AG08396 (cell line): ENCODE results near the gene CDRT4.
"Not testable (repeated sequence)": the region's sequence is repeated elsewhere in the genome, so short reads cannot be mapped to it uniquely, and the experiment has no call there.

Source experiments
- DNase-seq: peaks from one replicate; pipeline ENCODE4 v3.0.0; 2012; ENCODE audit warnings: low spot score, mixed read lengths

The CDRT4 gene

DNA sequence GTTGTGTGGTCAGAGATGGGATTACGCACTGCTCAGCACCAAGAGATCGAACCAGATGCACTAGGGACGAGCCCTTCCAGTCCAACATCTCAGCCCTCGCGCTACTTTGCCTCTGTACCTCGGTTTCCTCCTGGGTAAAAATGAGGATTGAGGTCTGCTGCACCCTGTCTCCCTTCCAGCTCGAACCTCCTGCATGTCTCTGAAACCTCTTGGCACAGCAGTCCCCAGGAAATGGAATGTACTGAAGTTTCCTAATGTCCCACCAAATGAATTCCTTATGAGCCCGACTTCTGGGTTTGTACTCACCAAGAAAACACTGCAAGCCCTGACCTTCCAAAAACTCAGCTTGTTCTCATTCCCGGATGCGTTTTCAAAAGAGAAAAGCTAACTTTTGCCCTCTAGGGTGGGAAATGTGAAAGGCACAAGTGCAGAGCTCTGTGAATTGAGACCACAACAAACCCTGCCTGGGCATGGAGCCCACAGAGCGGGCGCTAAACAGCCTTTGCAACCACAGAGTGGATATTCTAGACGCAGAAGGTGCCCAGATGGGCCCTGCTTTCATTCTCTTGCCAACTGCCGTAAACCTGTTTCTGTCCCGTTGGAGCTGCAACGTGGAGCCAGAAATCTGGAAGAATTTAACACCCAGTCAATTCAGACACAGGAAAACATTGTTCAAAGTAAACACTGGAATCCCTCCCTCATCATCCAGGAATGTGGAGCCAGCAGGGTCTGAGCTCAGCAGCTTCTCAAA, 10.3 kb downstream of the CDRT4 start:
- peak; percentile 64 for DNase-seq

DNA sequence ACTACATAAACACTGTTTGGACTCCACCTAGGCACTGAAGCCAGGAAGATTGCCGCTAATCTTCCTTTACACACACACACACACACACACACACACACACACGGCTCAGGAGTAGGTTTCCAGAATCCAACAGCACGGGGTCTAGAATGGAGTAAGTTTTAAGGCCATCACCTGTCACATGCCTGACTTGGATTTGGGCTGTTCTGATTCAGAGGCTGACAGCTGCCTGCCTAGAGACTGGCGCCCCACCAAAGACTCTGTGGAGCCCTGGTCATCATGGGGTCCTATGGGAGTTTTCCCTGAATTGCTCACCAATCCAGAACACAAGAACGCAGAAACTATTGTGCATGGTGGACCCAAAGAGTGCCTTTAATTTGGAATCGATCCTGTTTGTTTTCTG, 10.9 kb downstream of the CDRT4 start:
- DNase-seq, result no peak

DNA sequence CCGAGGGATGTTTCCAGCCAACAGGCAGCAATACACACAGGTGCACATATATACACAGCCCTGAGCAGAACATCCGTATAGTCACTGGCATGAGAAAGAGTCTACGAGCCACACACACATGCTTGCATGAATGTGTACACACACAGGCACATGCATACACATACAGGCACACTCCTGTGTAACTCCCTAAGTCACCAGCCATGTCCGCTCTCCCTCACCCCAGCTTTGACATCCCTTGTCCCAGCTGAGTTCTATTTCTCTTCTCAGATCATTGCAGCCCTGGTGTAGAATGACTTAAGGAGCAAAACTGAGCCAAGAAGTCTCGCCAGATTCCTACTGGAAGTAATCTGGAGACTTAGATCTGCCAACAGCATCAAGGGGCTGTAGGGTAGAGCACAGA, 13.1 kb downstream of the CDRT4 start:
- DNase-seq, result no peak

DNA sequence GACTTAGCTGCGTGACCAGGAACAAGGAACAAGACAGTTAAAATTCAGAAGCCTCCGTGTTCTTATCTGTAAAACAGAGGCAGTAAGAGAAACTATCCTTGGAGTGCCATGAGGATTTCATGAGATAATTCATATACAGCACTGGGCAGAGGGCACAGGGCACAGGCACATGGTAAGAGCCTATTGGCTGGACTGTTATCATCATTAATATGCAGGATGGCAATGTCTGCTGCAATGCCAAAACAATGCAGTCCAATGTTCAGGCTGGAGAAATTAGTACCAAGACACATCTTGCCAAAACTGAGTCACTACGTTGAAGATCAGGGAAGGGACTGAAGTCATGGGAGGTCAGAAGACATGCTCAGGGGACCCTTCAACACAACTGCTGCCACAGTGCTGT, 13.6 kb downstream of the CDRT4 start:
- DNase-seq, result no peak

DNA sequence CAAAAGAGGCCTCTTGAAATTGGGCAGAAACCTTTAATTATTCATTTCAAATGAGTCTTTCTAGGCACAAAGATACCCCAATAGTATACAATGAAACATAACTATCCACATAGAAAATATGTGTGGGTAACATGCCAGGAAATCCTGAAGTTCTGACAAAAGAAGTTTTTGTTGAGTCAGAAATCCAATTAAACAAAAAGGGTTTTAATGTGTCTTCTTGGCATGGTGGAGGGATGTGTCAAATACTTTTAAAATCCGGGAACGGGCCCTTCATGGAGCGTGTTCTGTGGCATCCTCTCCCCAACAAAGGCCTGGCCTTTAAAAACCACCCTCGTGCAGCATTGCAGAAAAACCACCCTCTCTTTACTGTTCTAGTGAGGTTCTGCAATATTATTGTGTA, 14.2 kb downstream of the CDRT4 start:
- no peak for DNase-seq

DNA sequence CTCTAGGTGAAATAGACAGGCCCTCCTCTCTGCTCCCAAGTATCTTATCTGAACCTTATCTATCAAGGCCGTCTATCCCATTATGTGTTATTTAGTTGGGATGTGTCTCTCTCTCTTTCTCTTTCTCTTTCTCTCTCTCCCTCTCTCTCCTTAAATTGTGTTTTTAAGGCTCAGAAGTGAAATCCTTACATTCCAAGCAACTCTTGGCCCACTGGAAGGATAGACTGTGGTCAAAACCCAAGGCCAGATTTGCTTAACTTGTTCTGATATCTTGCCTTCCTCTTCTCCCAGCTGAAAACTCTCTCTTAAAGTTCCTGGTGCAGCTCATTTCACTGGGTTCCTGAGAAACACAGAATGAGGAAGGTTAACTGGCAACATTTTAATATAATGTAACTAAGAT, 14.7 kb downstream of the CDRT4 start:
- DNase-seq, result no peak

DNA sequence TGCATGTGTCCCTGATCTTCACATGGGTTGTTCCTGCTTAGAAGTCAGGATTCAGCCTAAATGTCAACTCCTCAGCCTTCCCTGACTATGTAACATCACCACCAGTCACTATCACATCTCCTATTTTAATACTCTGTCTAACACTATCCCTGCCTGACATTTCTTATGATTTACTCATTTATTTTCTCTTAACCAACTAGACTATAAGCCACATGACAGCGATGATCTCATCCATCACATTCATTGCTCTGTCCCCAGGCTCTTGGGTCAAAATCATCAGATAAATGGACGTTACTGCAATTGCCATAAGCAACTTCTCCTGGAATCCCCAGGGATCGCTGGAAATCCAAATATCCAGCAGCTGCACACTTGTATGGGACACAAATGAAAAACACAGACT, 15.7 kb downstream of the CDRT4 start:
- DNase-seq, result no peak

DNA sequence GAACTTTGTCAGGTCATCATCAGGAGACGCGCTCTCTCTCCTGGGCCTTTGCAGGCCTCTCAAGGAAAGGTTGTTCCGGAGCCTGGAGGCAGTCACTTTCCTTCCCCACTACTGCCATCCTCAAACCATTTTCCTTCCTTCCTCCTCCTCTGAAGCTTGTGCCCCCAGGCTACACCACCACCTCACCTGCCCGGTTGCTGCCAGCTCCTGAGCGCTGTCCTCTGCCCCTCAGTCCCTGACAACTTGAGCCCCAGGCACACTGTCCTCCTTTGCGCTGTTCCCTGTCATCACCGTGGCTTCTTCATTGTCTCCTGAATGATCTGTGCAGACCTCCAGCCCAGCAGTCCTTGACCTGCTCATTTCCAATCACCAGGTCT, 18.9 kb downstream of the CDRT4 start:
- no peak for DNase-seq

DNA sequence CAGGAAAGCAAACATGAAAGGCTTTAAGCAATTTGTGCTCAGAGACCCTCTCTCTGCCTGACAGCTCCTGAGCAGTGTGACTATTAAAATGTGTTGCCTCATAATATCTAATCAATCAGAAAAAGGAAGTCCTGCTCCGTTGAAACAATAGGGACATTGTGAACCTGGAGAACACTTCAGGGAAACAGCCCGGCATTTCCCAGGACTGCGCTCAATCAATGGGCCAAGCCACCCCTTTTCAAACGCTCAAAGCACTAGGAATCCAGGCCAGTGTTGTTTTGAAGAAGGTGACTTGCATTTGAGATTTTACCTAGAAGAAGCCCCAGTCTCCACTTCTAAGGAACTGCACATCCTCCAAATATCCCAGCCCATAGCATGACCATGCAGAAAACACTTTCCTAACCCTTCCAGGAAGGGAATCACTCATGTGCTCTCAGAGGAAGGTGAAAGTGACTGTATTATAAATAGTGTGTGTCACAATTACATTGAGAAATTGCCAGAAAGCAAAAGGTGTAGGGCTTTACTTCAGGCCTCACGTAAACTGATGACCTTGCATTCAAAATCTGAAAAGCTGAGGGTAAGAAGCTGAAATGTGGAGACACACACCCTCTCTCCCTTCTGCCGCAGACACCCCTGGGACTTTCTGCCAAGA, 19.4 kb downstream of the CDRT4 start:
- DNase-seq, result no peak

DNA sequence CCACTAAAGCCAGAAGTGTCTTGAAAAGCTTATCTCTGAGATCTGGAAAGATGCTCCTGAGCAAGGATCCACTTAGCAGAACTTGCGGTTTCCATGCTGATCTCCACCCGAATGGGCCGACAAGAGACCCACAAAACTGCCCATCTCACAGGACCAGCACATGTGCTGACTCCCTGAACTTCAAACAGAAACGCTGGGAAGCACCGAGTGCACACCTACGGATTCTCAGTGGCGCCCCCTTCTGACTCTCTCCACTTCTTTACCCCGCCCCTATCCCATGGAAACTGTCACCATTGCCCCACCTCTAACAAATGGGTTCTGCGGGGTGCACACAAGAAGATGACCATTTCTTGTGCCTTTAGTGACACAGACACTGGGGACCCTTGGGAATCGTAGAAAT, 21.4 kb downstream of the CDRT4 start:
- no peak for DNase-seq

DNA sequence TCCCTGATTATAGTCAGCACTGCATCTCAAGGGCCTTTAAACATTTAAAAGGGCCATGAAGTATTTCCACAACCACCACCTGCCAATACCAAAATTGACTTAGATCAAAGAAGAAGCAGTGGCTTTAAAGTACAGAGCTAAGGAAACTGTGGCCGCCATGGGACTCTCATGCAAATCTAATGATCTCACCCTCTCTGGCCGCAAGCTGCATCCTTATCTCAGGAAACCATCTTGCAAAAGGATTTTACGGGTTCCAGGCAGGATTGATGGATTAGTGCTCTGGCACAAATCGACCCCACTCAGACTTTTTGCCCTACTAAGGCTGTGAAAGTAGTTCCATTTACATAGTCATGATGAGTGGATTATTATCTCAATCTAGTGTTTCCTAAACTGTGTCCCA, 22.6 kb downstream of the CDRT4 start:
- no peak for DNase-seq

DNA sequence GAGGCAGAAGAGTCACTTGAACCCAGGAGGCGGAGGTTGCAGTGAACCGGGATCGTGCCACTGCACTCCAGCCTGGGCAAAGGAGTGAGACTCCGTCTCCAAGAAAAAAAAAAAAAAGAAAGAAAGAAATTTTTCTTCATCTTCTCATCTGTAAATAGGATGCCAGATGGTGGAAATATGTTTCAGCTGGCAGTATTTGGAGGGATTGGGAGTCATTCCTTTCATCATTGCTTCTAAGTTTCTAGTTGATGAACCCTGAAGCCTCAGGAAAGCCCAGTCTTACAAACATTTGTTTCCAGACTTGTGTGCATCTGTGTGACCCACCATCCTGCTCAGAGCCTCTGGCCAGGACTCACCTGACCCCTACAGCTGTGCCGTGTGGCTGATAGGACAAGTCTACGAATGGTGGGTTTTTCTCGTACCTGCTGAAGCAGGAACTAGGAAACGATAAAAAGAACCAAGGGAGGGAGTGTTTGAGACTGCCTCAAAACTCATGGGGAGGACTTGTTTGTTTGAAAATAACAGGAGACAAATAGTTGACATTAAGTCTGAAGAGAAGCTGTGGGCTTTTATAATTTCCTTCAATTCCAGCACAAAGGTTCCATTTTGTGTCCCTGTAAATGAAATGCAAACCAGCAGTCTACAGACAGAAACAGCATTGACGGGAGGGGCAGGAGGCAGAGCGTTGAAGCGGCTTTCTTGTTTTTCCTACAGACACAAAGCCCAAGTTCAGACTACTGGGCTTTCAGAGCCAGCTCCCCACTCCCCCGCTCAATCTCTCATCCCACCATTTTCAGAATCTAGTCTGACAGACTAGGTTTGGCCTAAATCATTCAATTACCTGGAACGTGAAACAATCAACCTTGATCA, 24.9 kb downstream of the CDRT4 start:
- no peak for DNase-seq

DNA sequence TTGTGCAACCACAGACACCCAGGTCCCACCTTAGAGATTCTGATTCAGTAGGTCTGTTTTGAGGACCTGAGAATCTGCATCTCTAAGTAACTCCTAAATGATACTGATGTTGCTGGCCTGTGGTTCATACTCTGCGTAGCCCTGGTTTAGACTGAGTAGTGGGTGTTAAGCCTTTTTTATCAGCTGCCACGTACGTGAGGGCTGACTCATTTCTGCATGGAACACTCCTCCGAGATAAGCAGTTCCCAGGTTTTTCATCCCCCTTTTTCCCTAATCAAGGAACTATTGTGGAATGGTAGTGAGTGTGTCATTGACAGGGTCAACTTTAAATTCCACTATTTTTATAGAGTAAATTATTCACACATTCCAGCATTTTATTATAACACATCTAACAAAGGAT, 26.1 kb downstream of the CDRT4 start:
- DNase-seq, result no peak

DNA sequence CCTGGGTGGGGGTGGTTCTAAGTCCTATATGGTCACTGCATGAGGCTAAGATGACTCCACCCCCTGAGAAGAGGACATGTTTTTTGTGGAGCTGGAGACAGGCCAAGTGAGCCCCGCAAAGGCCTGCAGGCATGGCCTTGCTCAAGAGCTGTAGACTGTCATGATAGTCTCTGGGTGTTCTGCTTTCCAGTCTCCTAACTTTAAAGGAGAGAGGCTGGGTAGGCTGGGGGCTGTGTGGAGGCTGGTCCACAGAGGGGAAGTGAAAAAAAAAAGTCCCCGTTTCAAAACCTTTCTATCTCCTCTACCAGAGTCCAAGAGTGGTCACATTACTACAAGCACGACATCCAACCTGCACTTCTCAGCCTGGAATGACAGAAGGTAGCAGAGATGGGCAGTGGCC, 27.1 kb downstream of the CDRT4 start:
- no peak for DNase-seq

DNA sequence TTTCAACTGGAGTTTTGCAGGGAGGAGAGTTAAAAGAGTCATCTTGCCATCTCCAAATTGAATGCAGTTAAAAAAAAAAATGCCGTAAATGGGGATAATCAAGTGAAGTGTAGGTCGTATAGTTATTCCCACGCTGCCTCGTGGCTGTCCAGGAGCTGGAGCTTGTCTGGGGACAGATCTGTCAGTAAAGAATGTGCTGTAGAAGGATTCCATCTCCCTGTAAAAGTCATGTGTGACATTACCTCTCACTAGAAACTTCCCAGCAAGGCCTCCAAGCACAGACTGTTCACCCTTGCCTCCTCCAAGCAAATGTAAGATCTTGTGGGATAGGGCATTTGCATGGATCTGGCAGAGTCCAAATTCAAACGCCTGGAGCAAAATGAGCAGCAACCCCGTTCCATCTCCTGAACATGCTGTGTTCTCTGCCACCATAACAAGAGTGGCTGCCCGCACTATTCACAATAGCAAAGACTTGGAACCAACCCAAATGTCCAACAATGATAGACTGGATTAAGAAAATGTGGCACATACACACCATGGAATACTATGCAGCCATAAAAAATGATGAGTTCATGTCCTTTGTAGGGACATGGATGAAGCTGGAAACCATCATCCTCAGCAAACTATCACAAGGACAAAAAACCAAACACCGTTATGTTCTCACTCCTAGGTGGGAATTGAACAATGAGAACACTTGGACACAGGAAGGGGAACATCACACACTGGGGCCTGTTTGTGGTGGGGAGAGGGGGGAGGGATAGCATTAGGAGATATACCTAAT, 28.0 kb downstream of the CDRT4 start:
- not testable (repeated sequence) for DNase-seq

DNA sequence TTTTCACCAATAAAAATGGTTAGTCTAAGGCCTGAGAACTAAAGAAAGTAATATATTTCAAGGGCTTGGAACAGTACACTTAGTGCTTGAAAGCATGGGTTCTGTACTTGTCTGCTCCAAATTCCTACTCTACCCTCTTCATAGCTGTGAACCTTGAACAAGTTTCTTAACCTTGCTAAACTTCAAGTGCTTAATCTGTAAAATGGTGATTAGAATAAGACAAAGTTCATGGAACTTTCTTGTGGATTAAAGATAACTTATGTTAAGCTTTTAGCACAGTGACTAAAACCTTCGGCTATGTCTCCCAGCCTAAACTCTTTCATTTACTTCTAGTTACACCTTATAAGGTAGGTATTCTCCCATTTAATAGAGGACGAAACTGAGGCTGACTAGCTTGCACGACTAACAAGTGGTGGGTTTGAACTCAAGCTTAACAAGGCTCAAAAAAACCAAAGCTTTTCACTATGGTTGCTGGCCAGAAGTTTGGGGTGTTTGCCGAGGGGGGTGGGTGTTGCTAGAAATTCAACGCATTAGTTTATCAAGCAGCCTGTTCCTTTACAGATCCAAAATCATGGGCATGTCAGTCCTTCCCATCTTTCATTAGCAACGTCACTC, 28.8 kb downstream of the CDRT4 start:
- no peak for DNase-seq

DNA sequence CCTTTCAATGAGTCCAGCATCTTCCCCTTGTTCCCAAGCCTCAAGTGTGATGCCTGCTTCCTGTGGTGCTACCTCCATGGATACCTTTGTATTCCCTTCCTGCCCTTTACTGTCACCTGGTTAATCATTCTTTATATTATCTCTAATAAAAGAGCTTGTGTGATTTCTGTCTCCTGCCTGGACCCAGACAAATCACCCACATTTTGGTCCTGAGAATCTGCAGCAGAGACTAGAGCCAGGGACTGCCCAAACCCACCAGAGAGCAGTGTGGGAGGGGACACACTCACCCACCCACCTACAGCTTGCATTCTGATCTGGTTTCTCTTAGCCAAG, 30.2 kb downstream of the CDRT4 start:
- DNase-seq, result no peak

DNA sequence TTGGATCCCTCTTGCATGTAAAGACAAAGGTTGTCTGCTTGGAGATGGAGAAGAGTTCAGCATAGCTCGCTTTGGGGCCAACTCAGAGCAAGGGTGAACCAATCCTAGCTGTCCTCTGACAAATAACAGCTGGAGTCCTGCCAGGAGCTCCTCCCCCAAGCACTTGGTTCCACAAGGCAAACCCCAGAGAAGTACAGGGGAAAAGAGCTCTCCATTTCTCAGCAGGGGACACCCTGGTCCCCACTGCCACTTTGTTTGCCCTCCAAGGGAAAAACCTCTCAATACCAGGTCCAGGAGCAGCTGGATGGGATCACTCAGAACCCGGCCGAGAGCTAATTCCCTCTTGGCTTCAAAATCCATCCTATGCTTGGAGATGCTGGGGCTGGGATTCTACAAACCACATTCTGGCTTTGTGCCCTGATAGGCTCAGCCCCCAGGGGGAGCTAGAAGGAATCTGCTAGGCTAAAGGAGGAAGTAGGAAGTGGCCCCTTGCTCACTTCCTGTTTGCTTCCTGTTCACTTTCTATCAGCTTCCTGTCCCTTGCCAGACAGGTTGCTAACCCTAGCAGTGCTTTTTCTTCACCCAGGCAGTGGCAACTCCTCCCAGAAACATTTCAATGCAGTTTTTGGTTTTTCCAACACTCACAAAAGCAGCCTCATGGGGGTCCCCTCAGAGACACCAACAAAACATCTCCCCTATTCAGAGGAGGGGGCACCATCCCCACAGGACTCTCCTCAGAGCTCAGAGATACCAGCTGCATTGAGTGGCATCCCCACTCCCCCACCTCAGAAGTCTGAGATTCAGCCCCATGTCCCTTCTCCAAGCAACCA, 30.7 kb downstream of the CDRT4 start:
- DNase-seq, result peak; percentile 29

DNA sequence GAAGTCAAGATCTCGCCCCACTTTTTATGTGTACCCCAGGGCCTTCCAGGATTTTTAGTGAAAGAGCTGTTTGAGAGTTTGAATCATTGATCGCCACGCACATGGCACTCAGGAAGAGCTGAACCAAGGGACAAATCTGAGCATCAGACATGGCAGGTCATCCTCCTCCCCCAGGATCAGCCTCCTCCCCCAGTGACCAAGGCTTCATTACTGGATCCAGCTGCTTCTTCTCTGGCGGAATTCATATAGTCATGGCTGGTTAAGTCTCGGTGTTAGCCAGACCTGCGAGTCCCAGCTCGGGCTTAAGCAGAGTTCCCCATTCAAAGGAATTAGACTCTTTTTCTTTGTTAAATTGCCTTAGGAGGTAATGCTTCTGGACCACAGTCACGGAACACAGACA, 32.5 kb downstream of the CDRT4 start:
- no peak for DNase-seq

DNA sequence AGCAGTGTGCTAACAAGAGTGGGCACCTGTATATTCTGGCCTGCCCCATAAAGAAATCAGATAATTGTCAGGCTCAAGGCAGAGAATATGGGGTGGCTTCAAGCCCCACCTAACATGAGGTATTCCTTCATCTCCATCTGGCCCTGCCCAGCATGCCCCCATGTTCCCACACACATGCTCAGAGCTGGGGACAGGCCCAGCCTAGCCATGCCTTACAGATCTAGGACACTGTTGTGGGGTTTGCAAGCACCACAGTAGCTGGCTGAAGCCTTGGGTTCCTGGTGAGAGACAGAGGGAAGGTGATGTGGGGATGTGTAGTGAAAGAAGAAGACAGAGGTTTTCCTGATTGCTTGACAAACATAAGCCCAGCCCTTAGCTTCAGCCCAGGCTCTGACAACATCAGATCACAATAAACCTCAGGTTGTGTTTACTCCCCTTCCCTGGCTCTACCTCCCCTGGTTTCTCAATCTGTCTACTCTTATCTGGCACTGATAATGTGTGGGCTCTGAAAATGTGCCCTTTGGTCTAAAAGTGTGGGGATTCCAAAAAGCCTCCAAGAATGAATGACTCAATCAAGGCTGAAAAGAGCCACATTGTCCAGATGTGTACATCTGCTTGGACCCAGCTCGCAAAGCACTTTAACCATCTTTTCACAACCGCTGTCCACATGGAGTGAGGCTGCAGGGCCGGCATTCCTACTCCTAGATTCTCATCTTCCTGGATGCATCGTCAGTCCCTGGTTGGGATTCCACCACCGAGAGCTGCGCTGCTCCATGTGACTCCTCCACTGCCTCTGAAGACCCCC, 34.4 kb downstream of the CDRT4 start:
- DNase-seq, result peak; percentile 63
